Right lobe of liver (tissue), 6 donors: Measurements from ENCODE around the gene RGS9BP. TPM values are rescaled to one million over a fixed set of nuclear protein-coding genes. Genes with fewer than 3 reads are reported as not detected.
"Not testable (repeated sequence)": the region's sequence is repeated elsewhere in the genome, so short reads cannot be mapped to it uniquely, and the experiment has no call there.

Experiments
- ATAC-seq, 4 donors: fragments of 200-7000 bp; cut with Tn5 transposase; one replicate each; pipeline ENCODE4 v1.9.1; 2020; ENCODE audit warnings: mild to moderate bottlenecking in 4 of 4, moderate library complexity in 4 of 4
- DNase-seq, 3 donors: peaks; one replicate each; pipeline ENCODE4 v3.0.0-alpha.2; 2020
- H3K27ac ChIP-seq, 3 donors: fragments of 200-600 bp; one replicate each; pipeline ENCODE4 v1.8.0; 2022
- H3K27me3 ChIP-seq, 2 donors: fragments of 200-600 bp; one replicate each; pipeline ENCODE4 v1.8.0; 2022
- H3K36me3 ChIP-seq, 4 donors: fragments of 200-600 bp; sonication (generic) in 1 of 4; one replicate each; pipeline versions ENCODE4 v1.5.1 to v1.8.0; 2017 to 2022; ENCODE audit warnings: control low read depth in 1 of 4
- H3K4me1 ChIP-seq, 4 donors: fragments of 200-600 bp; sonication (generic) in 1 of 4; one replicate each; pipeline versions ENCODE4 v1.5.1 to v1.8.0; 2017 to 2022; ENCODE audit warnings: control low read depth in 1 of 4
- H3K4me3 ChIP-seq, 3 donors: fragments of 200-600 bp; one replicate each; pipeline ENCODE4 v1.8.0; 2022
- H3K9me3 ChIP-seq, 4 donors: fragments of 200-600 bp; sonication (generic) in 1 of 4; one replicate each; pipeline versions ENCODE4 v1.5.1 to v1.8.0; 2017 to 2022; ENCODE audit warnings: control low read depth in 1 of 4
- POLR2A ChIP-seq: fragments of 450-650 bp; IDR thresholded peaks from one replicate; pipeline ENCODE4 v1.6.1; 2017; ENCODE audit warnings: antibody characterized with exemption, mild to moderate bottlenecking
- WGBS: methylation state at CpG from one replicate; pipeline ENCODE4 v1.1.6; 2018; ENCODE audit warnings: low coverage, low lambda C conversion rate; ENCODE audit not compliant: insufficient coverage; ENCODE audit errors: missing lambda C conversion rate; 5-methylcytosine and 5-hydroxymethylcytosine counted together
- intact Hi-C, 2 donors: fragments of 100-400 bp; cut with DNase I; formaldehyde crosslinking; loops; one replicate each; pipeline versions ENCODE4 v1.11.2 to v1.14.1; 2022
- total RNA-seq, 6 experiments: library from RNA; depleted of rRNA in 2 of 6; stranded (reverse); fragments of >200 nt in 2 of 6; fragmentation: NEBNext Ultra II Directional in 3 of 6; extraction: Animal tissue kit (Norgen Biotek cat#: 25700) in 3 of 6; gene quantifications; one replicate each; pipeline versions ENCODE4 v1.1.0 to v1.2.4, GENCODE V29; 2016 to 2023
- TF ChIP-seq, protein P1 (sequence below), 4 donors: fragments of 200-600 bp in 3 of 4; fragments of 450-650 bp in 1 of 4; IDR thresholded peaks; one replicate each; pipeline versions ENCODE4 v1.5.1 to v1.8.0; 2016 to 2022; ENCODE audit warnings: antibody characterized with exemption in 4 of 4, mild to moderate bottlenecking in 2 of 4
- donor health status: DM: no; HTN: yes; CAD: no.
- donor health status: DM: no; HTN: no; CAD: no.
- donor health status: DM: no; HTN: no; CAD: no.
- donor health status: DM: no; HTN: yes; CAD: no.
- donor health status: DM: no; HTN: yes; CAD: no.

RGS9BP gene
- total RNA-seq, 6 experiments from 2014 or later, result 0.11 TPM; not detected in 5

GRCh38 chr19:32711747-32712146 is 36.1 kb downstream of the RGS9BP start:
- intact Hi-C loops, result no loop called here

GRCh38 chr19:32716203-32716602 is 40.6 kb downstream of the RGS9BP start:
- H3K27ac ChIP-seq, H3K9me3 ChIP-seq, H3K4me3 ChIP-seq, DNase-seq, H3K27me3 ChIP-seq, intact Hi-C loops, H3K4me1 ChIP-seq, ATAC-seq: not testable (repeated sequence)
- peaks cover 0 to 17% (median 4%) of the 10 kb centered on the region in 4 donors for H3K36me3 ChIP-seq
- 100% methylated on average over 6 of the region's 7 CpGs for WGBS

More at GRCh38 chr19:32711747-32712146, 36.1 kb downstream of the RGS9BP start:
- Histone ChIP-seq H3K27ac (no peak overlapping the region), H3K27me3 (no peaks in the 10 kb centered on the region), H3K9me3 (no peaks in the 10 kb centered on the region), H3K4me1 (no peaks in the 10 kb centered on the region), H3K4me3 (no peak overlapping the region), H3K36me3 (peaks cover 0 to 22% (median 6%) of the 10 kb centered on the region in 4 donors)
- DNase-seq, result no peak
- WGBS, result 98% methylated on average over 4 of the region's 6 CpGs
- no peak for ATAC-seq
- TF ChIP-seq, protein P1, sequence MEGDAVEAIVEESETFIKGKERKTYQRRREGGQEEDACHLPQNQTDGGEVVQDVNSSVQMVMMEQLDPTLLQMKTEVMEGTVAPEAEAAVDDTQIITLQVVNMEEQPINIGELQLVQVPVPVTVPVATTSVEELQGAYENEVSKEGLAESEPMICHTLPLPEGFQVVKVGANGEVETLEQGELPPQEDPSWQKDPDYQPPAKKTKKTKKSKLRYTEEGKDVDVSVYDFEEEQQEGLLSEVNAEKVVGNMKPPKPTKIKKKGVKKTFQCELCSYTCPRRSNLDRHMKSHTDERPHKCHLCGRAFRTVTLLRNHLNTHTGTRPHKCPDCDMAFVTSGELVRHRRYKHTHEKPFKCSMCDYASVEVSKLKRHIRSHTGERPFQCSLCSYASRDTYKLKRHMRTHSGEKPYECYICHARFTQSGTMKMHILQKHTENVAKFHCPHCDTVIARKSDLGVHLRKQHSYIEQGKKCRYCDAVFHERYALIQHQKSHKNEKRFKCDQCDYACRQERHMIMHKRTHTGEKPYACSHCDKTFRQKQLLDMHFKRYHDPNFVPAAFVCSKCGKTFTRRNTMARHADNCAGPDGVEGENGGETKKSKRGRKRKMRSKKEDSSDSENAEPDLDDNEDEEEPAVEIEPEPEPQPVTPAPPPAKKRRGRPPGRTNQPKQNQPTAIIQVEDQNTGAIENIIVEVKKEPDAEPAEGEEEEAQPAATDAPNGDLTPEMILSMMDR (IDR thresholded peaks at IDR 0.05), result no peak
- no peak for TF ChIP-seq POLR2A

GRCh38 chr19:32717496-32717895 is 41.8 kb downstream of the RGS9BP start:
- ATAC-seq, result peak in 1 of 4 donors; percentile 26
- WGBS, result 51% methylated on average over 4 of the region's 5 CpGs
- H3K36me3 ChIP-seq, result peaks cover 0 to 8% (median 4%) of the 10 kb centered on the region in 4 donors

GRCh38 chr19:32718286-32718685 is 42.6 kb downstream of the RGS9BP start:
- intact Hi-C loops, result no loop called here
- ATAC-seq (no peak), DNase-seq (no peak)
- Histone ChIP-seq H3K27ac (no peak overlapping the region), H3K9me3 (no peaks in the 10 kb centered on the region), H3K27me3 (no peaks in the 10 kb centered on the region), H3K4me1 (no peaks in the 10 kb centered on the region), H3K36me3 (peaks cover 0 to 5% (median 2%) of the 10 kb centered on the region in 4 donors), H3K4me3 (no peak overlapping the region)
- 91% methylated on average over 7 of the region's 7 CpGs for WGBS
- TF ChIP-seq, protein P1 (IDR thresholded peaks at IDR 0.05), result no peak
- no peak for TF ChIP-seq POLR2A

More at GRCh38 chr19:32717496-32717895, 41.8 kb downstream of the RGS9BP start:
- no peaks in the 10 kb centered on the region for H3K4me1 ChIP-seq
- TF ChIP-seq, protein P1 (IDR thresholded peaks at IDR 0.05), result no peak
- no peak for TF ChIP-seq POLR2A
- H3K27me3 ChIP-seq, result no peaks in the 10 kb centered on the region
- no peak for DNase-seq
- intact Hi-C loops, result no loop called here
- H3K27ac ChIP-seq, result no peak overlapping the region
- no peak overlapping the region for H3K4me3 ChIP-seq
- no peaks in the 10 kb centered on the region for H3K9me3 ChIP-seq

- Histone ChIP-seq H3K27ac (no peak within 1 kb of the TSS), H3K4me1 (no peaks in the 10 kb centered on the region), H3K9me3 (no peaks in the 10 kb centered on the region), H3K4me3 (no peak within 1 kb of the TSS), H3K27me3 (no peaks in the 10 kb centered on the region), H3K36me3 (no peaks in the 10 kb centered on the region)
- DNase-seq (no peak), ATAC-seq (peak in 1 of 4 donors; percentile 33)
- WGBS, result 94% methylated on average over 6 of the region's 44 CpGs
- intact Hi-C loops, result no loop called here
- TF ChIP-seq, protein P1 (IDR thresholded peaks at IDR 0.05), result no peak
- TF ChIP-seq POLR2A, result no peak
Measured at GRCh38 chr19:32719611-32720059, 44.0 kb downstream of the RGS9BP start, which contains the start of gene TDRD12. TSS of gene TDRD12 (plus strand) at chr19:32719767. CDS start at chr19:32720073, 306 bp downstream.
